ENCODE measurements around the gene YTHDF1.

YTHDF1 gene

GRCh38 chr20:63172726-63173125 is 43.2 kb downstream of the YTHDF1 start (continued):
- TF ChIP-seq CTCF (tag by site-specific recombination; IDR thresholded peaks at IDR 0.05) (peak; percentile 77), ZNF518A (tag by site-specific recombination; conservative IDR thresholded peaks at IDR 0.05; ENCODE audit: low read depth) (no peak), ZNF768 (tag by site-specific recombination; IDR thresholded peaks at IDR 0.05) (no peak), ZNF18 (tag by site-specific recombination; IDR thresholded peaks at IDR 0.05) (no peak), ZNF701 (tag by site-specific recombination; IDR thresholded peaks at IDR 0.05) (no peak), ZNF580 (tag by site-specific recombination; IDR thresholded peaks at IDR 0.05) (no peak), KLF8 (tag by site-specific recombination; IDR thresholded peaks at IDR 0.05) (no peak)

- H3K36me3 ChIP-seq (ENCODE audit: control insufficient read depth in 2 of 2, insufficient read depth in 1 of 2, low read length in 2 of 2) = no peaks in the 10 kb centered on the region
- H3K4me3 ChIP-seq (ENCODE audit: low read depth, low read length) = no peak overlapping the region
- CTCF ChIA-PET = no interaction called here
These were observed 43.9 kb downstream of the YTHDF1 start for GRCh38 chr20:63171991-63172390.

GRCh38 chr20:63169681-63170080 is 46.2 kb downstream of the YTHDF1 start:
- no peaks in the 10 kb centered on the region for H3K9me3 ChIP-seq (ENCODE audit: control insufficient read depth, insufficient read depth, low read depth, low read length)
- no peak overlapping the region for H3K27ac ChIP-seq (ENCODE audit: extremely low read depth, low read depth, low read length)
- ChIA-PET POLR2A (no interaction called here), CTCF (interaction anchor here (1.5 to 2.1 kb wide), 2 partner anchors 13 to 114 kb away, joined by 3 to 10 read pairs; no protein-coding TSS in a partner anchor)
- TF ChIP-seq KLF1 (tag by site-specific recombination; IDR thresholded peaks at IDR 0.05) (peak; percentile 93), ZNF341 (tag by site-specific recombination; IDR thresholded peaks at IDR 0.05; ENCODE audit: low read depth) (0 out of 2 replicates have a peak, but pooled peaks have one; percentile 10), KLF10 (tag by site-specific recombination; IDR thresholded peaks at IDR 0.05) (no peak)
- H3K36me3 ChIP-seq (ENCODE audit: control insufficient read depth in 2 of 2, insufficient read depth in 1 of 2, low read length in 2 of 2) = no peaks in the 10 kb centered on the region
- no peaks in the 10 kb centered on the region for H3K4me1 ChIP-seq (ENCODE audit: control insufficient read depth, insufficient read depth, low read length)
- H3K4me3 ChIP-seq (ENCODE audit: low read depth, low read length) = no peak overlapping the region

More at GRCh38 chr20:63171991-63172390, 43.9 kb downstream of the YTHDF1 start:
- TF ChIP-seq ZNF513 (tag by site-specific recombination; IDR thresholded peaks at IDR 0.05) = no peak
- TF ChIP-seq ZNF202 (tag by site-specific recombination; IDR thresholded peaks at IDR 0.05; ENCODE audit: borderline replicate concordance) = 0 out of 2 replicates have a peak, but pooled peaks have one; percentile 56
- Histone ChIP-seq H3K27ac (ENCODE audit: extremely low read depth, low read depth, low read length) (no peak overlapping the region), H3K4me1 (ENCODE audit: control insufficient read depth, insufficient read depth, low read length) (no peaks in the 10 kb centered on the region), H3K9me3 (ENCODE audit: control insufficient read depth, insufficient read depth, low read depth, low read length) (no peaks in the 10 kb centered on the region)
- POLR2A ChIA-PET = no interaction called here
